Type B pancreatic cell (in vitro differentiated cells): ENCODE measurements around the gene TPH2. TPM values are rescaled to one million over a fixed set of nuclear protein-coding genes. Genes with fewer than 3 reads are reported as not detected.

Experiments used
- DNase-seq: peaks from one replicate; pipeline ENCODE4 v3.0.0; 2021; ENCODE audit warnings: mixed read lengths; ENCODE audit not compliant: unreplicated experiment; ENCODE audit errors: extremely low spot score
- H3K27ac Mint-ChIP-seq: 2 replicates; pipeline ENCODE4 v1.8.0; 2021; ENCODE audit warnings: mild to moderate bottlenecking, mixed read lengths
- H3K27me3 Mint-ChIP-seq: 2 replicates; pipeline ENCODE4 v1.8.0; 2021; ENCODE audit warnings: mixed read lengths
- H3K36me3 Mint-ChIP-seq: 2 replicates; pipeline ENCODE4 v1.8.0; 2021; ENCODE audit warnings: mixed read lengths
- H3K4me1 Mint-ChIP-seq: one replicate; pipeline ENCODE4 v1.8.0; 2021; ENCODE audit warnings: mixed read lengths; ENCODE audit not compliant: unreplicated experiment
- H3K4me3 Mint-ChIP-seq: 2 replicates; pipeline ENCODE4 v1.8.0; 2021; ENCODE audit warnings: mild to moderate bottlenecking, mixed read lengths
- H3K9me3 Mint-ChIP-seq: 2 replicates; pipeline ENCODE4 v1.8.0; 2021; ENCODE audit warnings: mixed read lengths
- CTCF ChIP-seq: fragments of 200-600 bp; sonication (generic); conservative IDR thresholded peaks from 2 replicates; pipeline ENCODE4 v1.5.0; 2021; ENCODE audit warnings: antibody characterized with exemption, mild to moderate bottlenecking
- total RNA-seq: library from RNA; stranded (reverse); gene quantifications from 2 replicates; pipeline ENCODE4 v1.2.1, GENCODE V29; 2021; ENCODE audit warnings: low replicate concordance

Gene TPH2
- total RNA-seq, 1 donor from 2014 or later, result not detected

GRCh38 chr12:72041811-72042210, 103.2 kb downstream of the TPH2 start:
- H3K9me3 Mint-ChIP-seq, result peaks cover 13% of the 10 kb centered on the region
- DNase-seq, result no peak
- H3K4me3 Mint-ChIP-seq, result no peak overlapping the region
- H3K27ac Mint-ChIP-seq, result no peak overlapping the region
- H3K36me3 Mint-ChIP-seq, result no peaks in the 10 kb centered on the region
- H3K27me3 Mint-ChIP-seq, result no peaks in the 10 kb centered on the region
- TF ChIP-seq CTCF, result no peak
- H3K4me1 Mint-ChIP-seq, result peaks cover 2% of the 10 kb centered on the region

- Mint-ChIP-seq H3K9me3 (peaks cover 5% of the 10 kb centered on the region), H3K4me3 (no peak overlapping the region), H3K36me3 (no peaks in the 10 kb centered on the region), H3K27me3 (peaks cover 6% of the 10 kb centered on the region), H3K27ac (no peak overlapping the region), H3K4me1 (no peaks in the 10 kb centered on the region)
- DNase-seq, result no peak
- TF ChIP-seq CTCF, result no peak
Measured at GRCh38 chr12:72053604-72054003, 115.0 kb downstream of the TPH2 start.

GRCh38 chr12:72054511-72054910, 115.9 kb downstream of the TPH2 start:
- H3K4me3 Mint-ChIP-seq, result no peak overlapping the region
- peaks cover 5% of the 10 kb centered on the region for H3K9me3 Mint-ChIP-seq
- no peak for TF ChIP-seq CTCF
- H3K4me1 Mint-ChIP-seq, result no peaks in the 10 kb centered on the region
- peaks cover 6% of the 10 kb centered on the region for H3K27me3 Mint-ChIP-seq
- no peak overlapping the region for H3K27ac Mint-ChIP-seq
- no peaks in the 10 kb centered on the region for H3K36me3 Mint-ChIP-seq
- DNase-seq, result no peak

- Mint-ChIP-seq H3K27ac (no peak overlapping the region), H3K27me3 (peaks cover 7% of the 10 kb centered on the region), H3K4me1 (no peaks in the 10 kb centered on the region), H3K9me3 (peaks cover 9% of the 10 kb centered on the region), H3K36me3 (no peaks in the 10 kb centered on the region), H3K4me3 (no peak overlapping the region)
- TF ChIP-seq CTCF, result no peak
- no peak for DNase-seq
Measured at GRCh38 chr12:72057330-72057914, 118.8 kb downstream of the TPH2 start.

- no peak for TF ChIP-seq CTCF
- H3K27me3 Mint-ChIP-seq, result peaks cover 7% of the 10 kb centered on the region
Measured at GRCh38 chr12:72063073-72063472, 124.4 kb downstream of the TPH2 start.

GRCh38 chr12:72071030-72071429, 132.4 kb downstream of the TPH2 start:
- peaks cover 22% of the 10 kb centered on the region for H3K4me1 Mint-ChIP-seq

More at GRCh38 chr12:72063073-72063472, 124.4 kb downstream of the TPH2 start:
- H3K36me3 Mint-ChIP-seq, result no peaks in the 10 kb centered on the region
- H3K9me3 Mint-ChIP-seq, result peaks cover 4% of the 10 kb centered on the region
- no peak overlapping the region for H3K27ac Mint-ChIP-seq
- no peaks in the 10 kb centered on the region for H3K4me1 Mint-ChIP-seq
- no peak for DNase-seq
- H3K4me3 Mint-ChIP-seq, result no peak overlapping the region

More at GRCh38 chr12:72071030-72071429, 132.4 kb downstream of the TPH2 start:
- no peak for TF ChIP-seq CTCF
- Mint-ChIP-seq H3K4me3 (no peak overlapping the region), H3K9me3 (peaks cover 6% of the 10 kb centered on the region), H3K36me3 (peaks cover 6% of the 10 kb centered on the region), H3K27me3 (no peaks in the 10 kb centered on the region), H3K27ac (no peak overlapping the region)
- DNase-seq, result no peak
